GM18507 (cell line): Measurements from ENCODE around the gene ADGRL3.
"Not testable (repeated sequence)": the region's sequence is repeated elsewhere in the genome, so short reads cannot be mapped to it uniquely, and the experiment has no call there.

Experiments
- DNase-seq: peaks from one replicate; pipeline ENCODE4 v3.0.0; 2011; ENCODE audit warnings: low read depth; ENCODE audit not compliant: insufficient read length; ENCODE audit errors: extremely low spot score
- FAIRE-seq: peaks from 2 replicates; lab custom pipeline; 2011; peaks lifted over from hg19 to GRCh38; lab: Jason Lieb, UNC

ADGRL3 gene

GRCh38 chr4:61758596-61758995 is 558.5 kb downstream of the ADGRL3 start:
- FAIRE-seq, DNase-seq: not testable (repeated sequence)

- not testable (repeated sequence) for FAIRE-seq, DNase-seq
Measured at GRCh38 chr4:61759245-61759644, 559.1 kb downstream of the ADGRL3 start.

GRCh38 chr4:61759885-61760284 is 559.8 kb downstream of the ADGRL3 start:
- FAIRE-seq: not testable (repeated sequence)

GRCh38 chr4:61760820-61761219 is 560.7 kb downstream of the ADGRL3 start:
- DNase-seq (no peak), FAIRE-seq (no peak)

More at GRCh38 chr4:61759885-61760284, 559.8 kb downstream of the ADGRL3 start:
- not testable (repeated sequence) for DNase-seq

- DNase-seq: no peak
- FAIRE-seq: no peak
Measured at GRCh38 chr4:61762722-61763627, 562.8 kb downstream of the ADGRL3 start.

GRCh38 chr4:61763682-61764081 is 563.6 kb downstream of the ADGRL3 start:
- no peak for FAIRE-seq
- DNase-seq: no peak

- not testable (repeated sequence) for FAIRE-seq, DNase-seq
Measured at GRCh38 chr4:61764090-61764489, 564.0 kb downstream of the ADGRL3 start.

- not testable (repeated sequence) for DNase-seq, FAIRE-seq
Measured at GRCh38 chr4:61769444-61770167, 569.5 kb downstream of the ADGRL3 start.

GRCh38 chr4:61770456-61770855 is 570.3 kb downstream of the ADGRL3 start:
- DNase-seq: no peak

GRCh38 chr4:61771056-61771455 is 570.9 kb downstream of the ADGRL3 start:
- DNase-seq: no peak

More at GRCh38 chr4:61770456-61770855, 570.3 kb downstream of the ADGRL3 start:
- no peak for FAIRE-seq

GRCh38 chr4:61772126-61772525 is 572.0 kb downstream of the ADGRL3 start:
- FAIRE-seq: no peak
- no peak for DNase-seq

More at GRCh38 chr4:61771056-61771455, 570.9 kb downstream of the ADGRL3 start:
- FAIRE-seq: no peak

GRCh38 chr4:61773655-61774245 is 573.6 kb downstream of the ADGRL3 start:
- no peak for DNase-seq
- no peak for FAIRE-seq

GRCh38 chr4:61782133-61782532 is 582.0 kb downstream of the ADGRL3 start:
- DNase-seq: no peak

GRCh38 chr4:61783050-61783449 is 582.9 kb downstream of the ADGRL3 start:
- no peak for FAIRE-seq
- DNase-seq: no peak

More at GRCh38 chr4:61782133-61782532, 582.0 kb downstream of the ADGRL3 start:
- FAIRE-seq: no peak

- FAIRE-seq: no peak
- no peak for DNase-seq
Measured at GRCh38 chr4:61785761-61786160, 585.6 kb downstream of the ADGRL3 start.

GRCh38 chr4:61786211-61786610 is 586.1 kb downstream of the ADGRL3 start:
- DNase-seq (no peak), FAIRE-seq (no peak)

GRCh38 chr4:61795998-61796397 is 595.9 kb downstream of the ADGRL3 start:
- DNase-seq (no peak), FAIRE-seq (no peak)

- DNase-seq: no peak
- FAIRE-seq: no peak
Measured at GRCh38 chr4:61799794-61800193, 599.7 kb downstream of the ADGRL3 start.

- DNase-seq (no peak), FAIRE-seq (no peak)
Measured at GRCh38 chr4:61805227-61805626, 605.1 kb downstream of the ADGRL3 start.

- FAIRE-seq: no peak
- no peak for DNase-seq
Measured at GRCh38 chr4:61805979-61806378, 605.9 kb downstream of the ADGRL3 start.
